Right lobe of liver (tissue), 4 donors: ENCODE data around the gene SLC25A43.

Source experiments
- POLR2A ChIP-seq: fragments of 450-650 bp; IDR thresholded peaks from one replicate; pipeline ENCODE4 v1.6.1; 2017; ENCODE audit warnings: antibody characterized with exemption, mild to moderate bottlenecking
- TF ChIP-seq, protein P1 (sequence below), 4 donors: fragments of 200-600 bp in 3 of 4; fragments of 450-650 bp in 1 of 4; IDR thresholded peaks; one replicate each; pipeline versions ENCODE4 v1.5.1 to v1.8.0; 2016 to 2022; ENCODE audit warnings: antibody characterized with exemption in 4 of 4, mild to moderate bottlenecking in 2 of 4
- donor health status: DM: no; HTN: no; CAD: no.
- donor health status: DM: no; HTN: no; CAD: no.
- donor health status: DM: no; HTN: yes; CAD: no.

- TF ChIP-seq, protein P1, sequence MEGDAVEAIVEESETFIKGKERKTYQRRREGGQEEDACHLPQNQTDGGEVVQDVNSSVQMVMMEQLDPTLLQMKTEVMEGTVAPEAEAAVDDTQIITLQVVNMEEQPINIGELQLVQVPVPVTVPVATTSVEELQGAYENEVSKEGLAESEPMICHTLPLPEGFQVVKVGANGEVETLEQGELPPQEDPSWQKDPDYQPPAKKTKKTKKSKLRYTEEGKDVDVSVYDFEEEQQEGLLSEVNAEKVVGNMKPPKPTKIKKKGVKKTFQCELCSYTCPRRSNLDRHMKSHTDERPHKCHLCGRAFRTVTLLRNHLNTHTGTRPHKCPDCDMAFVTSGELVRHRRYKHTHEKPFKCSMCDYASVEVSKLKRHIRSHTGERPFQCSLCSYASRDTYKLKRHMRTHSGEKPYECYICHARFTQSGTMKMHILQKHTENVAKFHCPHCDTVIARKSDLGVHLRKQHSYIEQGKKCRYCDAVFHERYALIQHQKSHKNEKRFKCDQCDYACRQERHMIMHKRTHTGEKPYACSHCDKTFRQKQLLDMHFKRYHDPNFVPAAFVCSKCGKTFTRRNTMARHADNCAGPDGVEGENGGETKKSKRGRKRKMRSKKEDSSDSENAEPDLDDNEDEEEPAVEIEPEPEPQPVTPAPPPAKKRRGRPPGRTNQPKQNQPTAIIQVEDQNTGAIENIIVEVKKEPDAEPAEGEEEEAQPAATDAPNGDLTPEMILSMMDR (IDR thresholded peaks at IDR 0.05): no peak
- no peak for TF ChIP-seq POLR2A
Measured at GRCh38 chrX:119421016-119421705, 22.0 kb downstream of the SLC25A43 start.
